HepG2 (cell line): ENCODE measurements around the gene PHYH. TPM values are rescaled to one million over a fixed set of nuclear protein-coding genes. Genes with fewer than 3 reads are reported as not detected.
A peak's percentile ranks its signal among the peaks of the same experiment; 100 is the strongest.

Experiments used
- AKNA ChIP-seq: sonication (generic); formaldehyde crosslinking; IDR thresholded peaks from 2 replicates; pipeline ENCODE4 v1.4.0; 2020; ENCODE audit warnings: missing genetic modification reagents, borderline replicate concordance
- BRD4 ChIP-seq: sonication (generic); formaldehyde crosslinking; IDR thresholded peaks from 2 replicates; pipeline ENCODE4 v1.4.0; 2020; ENCODE audit warnings: missing genetic modification reagents
- ERF ChIP-seq: IDR thresholded peaks from 2 replicates; pipeline ENCODE4 v1.6.1; 2018; ENCODE audit warnings: missing biosample characterization, missing genetic modification reagents
- GABPB1 ChIP-seq: IDR thresholded peaks from 2 replicates; pipeline ENCODE4 v1.6.1; 2016; ENCODE audit warnings: mild to moderate bottlenecking, missing genetic modification reagents, moderate library complexity, missing compliant biosample characterization
- KAT2B ChIP-seq: fragments of 150-350 bp; IDR thresholded peaks from 2 replicates; pipeline ENCODE4 v1.6.1; 2014; ENCODE audit warnings: low read depth, low read length, borderline replicate concordance
- KDM3A ChIP-seq: IDR thresholded peaks from 2 replicates; pipeline ENCODE4 v1.6.1; 2018; ENCODE audit warnings: low read depth, missing compliant biosample characterization
- MAZ ChIP-seq, 2 experiments: sonication (generic) in 1 of 2; formaldehyde crosslinking in 1 of 2; IDR thresholded peaks; 2 replicates each; pipeline versions ENCODE4 v1.5.0 to v1.6.1; 2012 to 2020; ENCODE audit warnings: low read depth in 2 of 2, mild to moderate bottlenecking in 2 of 2, borderline replicate concordance in 1 of 2, improper control_type of control experiment in 1 of 2, low read length in 1 of 2, missing genetic modification reagents in 1 of 2, moderate library complexity in 1 of 2
- SMYD3 ChIP-seq: sonication (generic); formaldehyde crosslinking; IDR thresholded peaks from 2 replicates; pipeline ENCODE4 v1.8.1; 2023; ENCODE audit warnings: mild to moderate bottlenecking, missing genetic modification reagents
- ZNF142 ChIP-seq: sonication (generic); formaldehyde crosslinking; IDR thresholded peaks from 2 replicates; pipeline ENCODE4 v1.4.0; 2020; ENCODE audit warnings: missing genetic modification reagents
- ZNF441 ChIP-seq: sonication (generic); formaldehyde crosslinking; IDR thresholded peaks from 2 replicates; pipeline ENCODE4 v1.7.0; 2021; ENCODE audit warnings: missing genetic modification reagents, borderline replicate concordance
- ZNF75D ChIP-seq: sonication (generic); formaldehyde crosslinking; IDR thresholded peaks from 2 replicates; pipeline ENCODE4 v1.8.1; 2023; ENCODE audit warnings: missing genetic modification reagents, mild to moderate bottlenecking, borderline replicate concordance
- ZNF841 ChIP-seq: sonication (generic); formaldehyde crosslinking; IDR thresholded peaks from 2 replicates; pipeline ENCODE4 v1.8.1; 2023; ENCODE audit warnings: missing genetic modification reagents, borderline replicate concordance
- ZSCAN12 ChIP-seq: sonication (generic); formaldehyde crosslinking; IDR thresholded peaks from 2 replicates; pipeline ENCODE4 v1.9.0; 2021; ENCODE audit warnings: mild to moderate bottlenecking, missing genetic modification reagents
- polyA plus RNA-seq, 8 experiments: library from polyadenylated mRNA; depleted of rRNA in 3 of 8; stranded (reverse) in 7 of 8; unstranded in 1 of 8; fragments of >200 nt; fragmentation: Illumina TruSeq in 4 of 8; extraction: Trizol in 4 of 8; gene quantifications; 2 replicates each; pipeline versions ENCODE4 v1.2.1 to v1.2.3, GENCODE V29; 2011 to 2016; ENCODE audit warnings: low read depth in 4 of 8, missing spikeins in 1 of 8, mixed read lengths in 1 of 8; ENCODE audit not compliant: insufficient read depth in 1 of 8
- total RNA-seq, 5 experiments: library from RNA; depleted of rRNA; stranded (reverse); fragments of >200 nt; fragmentation: Illumina TruSeq; extraction: Trizol; gene quantifications; 2 replicates each; pipeline ENCODE4 v1.2.3, GENCODE V29; 2016; ENCODE audit warnings: low read depth in 1 of 5
- TF ChIP-seq, protein P1 (sequence below): sonication (generic); formaldehyde crosslinking; conservative IDR thresholded peaks from 2 replicates; pipeline ENCODE4 v1.4.0; 2020; ENCODE audit warnings: mild to moderate bottlenecking, missing genetic modification reagents, moderate library complexity

Gene PHYH
- total and polyA plus RNA-seq, 2 of the 13 experiments (the other 11 are each of a cell fraction or from before 2014, with no cell fraction given) = 27.2 to 34.5 TPM

GRCh38 chr10:13271552-13272163 is 28.2 kb downstream of the PHYH start (continued):
- no peak for TF ChIP-seq ZNF142 (CRISPR knock-in tag)
- no peak; the same call in 1 of the 2 replicates for TF ChIP-seq KDM3A (CRISPR knock-in tag)
- TF ChIP-seq ZNF441 (CRISPR knock-in tag) = no peak; the same call in 1 of the 2 replicates
- TF ChIP-seq MAZ (IDR thresholded peaks at IDR 0.05; ENCODE audit: borderline replicate concordance, low read depth, low read length) = peak; percentile 36; the same call in 1 of the 2 replicates
- peak; percentile 57; the same call in 1 of the 2 replicates for TF ChIP-seq MAZ (CRISPR knock-in tag; IDR thresholded peaks at IDR 0.05; ENCODE audit: low read depth)
- TF ChIP-seq ZNF75D = no peak
- 0 out of 2 replicates have a peak, but pooled peaks have one; percentile 18 for TF ChIP-seq GABPB1 (CRISPR knock-in tag)
- TF ChIP-seq AKNA (CRISPR knock-in tag) = no peak
- TF ChIP-seq ZSCAN12 (CRISPR knock-in tag) = no peak
- peak; percentile 15; the same call in 1 of the 2 replicates for TF ChIP-seq ERF (CRISPR knock-in tag)
- no peak for TF ChIP-seq BRD4 (CRISPR knock-in tag)
- TF ChIP-seq, protein P1, sequence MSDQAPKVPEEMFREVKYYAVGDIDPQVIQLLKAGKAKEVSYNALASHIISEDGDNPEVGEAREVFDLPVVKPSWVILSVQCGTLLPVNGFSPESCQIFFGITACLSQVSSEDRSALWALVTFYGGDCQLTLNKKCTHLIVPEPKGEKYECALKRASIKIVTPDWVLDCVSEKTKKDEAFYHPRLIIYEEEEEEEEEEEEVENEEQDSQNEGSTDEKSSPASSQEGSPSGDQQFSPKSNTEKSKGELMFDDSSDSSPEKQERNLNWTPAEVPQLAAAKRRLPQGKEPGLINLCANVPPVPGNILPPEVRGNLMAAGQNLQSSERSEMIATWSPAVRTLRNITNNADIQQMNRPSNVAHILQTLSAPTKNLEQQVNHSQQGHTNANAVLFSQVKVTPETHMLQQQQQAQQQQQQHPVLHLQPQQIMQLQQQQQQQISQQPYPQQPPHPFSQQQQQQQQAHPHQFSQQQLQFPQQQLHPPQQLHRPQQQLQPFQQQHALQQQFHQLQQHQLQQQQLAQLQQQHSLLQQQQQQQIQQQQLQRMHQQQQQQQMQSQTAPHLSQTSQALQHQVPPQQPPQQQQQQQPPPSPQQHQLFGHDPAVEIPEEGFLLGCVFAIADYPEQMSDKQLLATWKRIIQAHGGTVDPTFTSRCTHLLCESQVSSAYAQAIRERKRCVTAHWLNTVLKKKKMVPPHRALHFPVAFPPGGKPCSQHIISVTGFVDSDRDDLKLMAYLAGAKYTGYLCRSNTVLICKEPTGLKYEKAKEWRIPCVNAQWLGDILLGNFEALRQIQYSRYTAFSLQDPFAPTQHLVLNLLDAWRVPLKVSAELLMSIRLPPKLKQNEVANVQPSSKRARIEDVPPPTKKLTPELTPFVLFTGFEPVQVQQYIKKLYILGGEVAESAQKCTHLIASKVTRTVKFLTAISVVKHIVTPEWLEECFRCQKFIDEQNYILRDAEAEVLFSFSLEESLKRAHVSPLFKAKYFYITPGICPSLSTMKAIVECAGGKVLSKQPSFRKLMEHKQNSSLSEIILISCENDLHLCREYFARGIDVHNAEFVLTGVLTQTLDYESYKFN = peak; percentile 79
- TF ChIP-seq SMYD3 (CRISPR knock-in tag) = no peak
- no peak for TF ChIP-seq ZNF841 (CRISPR knock-in tag)
- no peak for TF ChIP-seq KAT2B
